ENCODE results near the gene USP21. TPM values are rescaled to one million over a fixed set of nuclear protein-coding genes. Genes with fewer than 3 reads are reported as not detected.
A peak's percentile ranks its signal among the peaks of the same experiment; 100 is the strongest.

Gene USP21
- total and polyA plus RNA-seq, 9 of the 15 experiments (the other 6 are each of a cell fraction or from before 2014, with no cell fraction given): 4.9 to 52.4 (median 21.6) TPM

DNA sequence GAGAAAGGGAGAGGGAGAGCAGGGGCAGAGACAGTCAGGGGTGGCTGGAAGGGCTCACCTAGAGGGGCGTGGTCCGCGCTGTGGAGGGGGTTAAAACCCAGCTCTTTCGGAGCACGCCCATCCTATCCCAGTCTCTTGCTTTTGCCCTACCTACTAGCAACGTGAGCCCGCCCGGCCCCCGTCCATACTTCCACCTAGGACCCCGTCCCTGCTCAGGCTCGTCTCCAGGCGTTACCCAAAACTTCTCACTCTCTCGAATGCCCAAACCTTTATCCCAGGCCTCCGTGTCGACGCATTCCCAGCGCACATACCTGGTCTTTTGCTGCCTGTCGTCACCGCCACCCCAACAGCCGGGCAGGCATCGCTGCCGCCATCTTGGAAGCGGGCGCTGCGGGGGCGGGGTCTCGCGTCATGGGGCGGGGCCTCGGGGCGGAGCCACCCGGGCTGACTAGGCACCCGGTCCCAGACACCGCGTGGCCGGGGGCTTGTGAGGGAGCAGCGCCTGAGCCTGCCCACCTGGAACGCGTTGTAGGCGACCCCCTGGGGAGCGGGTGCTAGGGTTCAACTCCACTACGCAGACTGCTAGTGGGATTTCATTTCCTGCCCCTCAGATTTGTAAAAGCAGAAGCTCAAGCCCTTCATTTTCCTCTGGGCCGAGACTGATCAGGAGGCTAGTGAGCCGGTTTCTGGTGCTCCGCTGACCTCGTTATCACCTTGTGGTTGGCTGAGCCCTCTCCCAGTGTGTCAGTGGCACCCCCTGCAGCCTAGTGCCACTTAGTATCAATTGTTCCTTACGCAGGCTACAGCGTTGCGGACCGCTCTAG, 18.0 kb downstream of the USP21 start, which contains the start of gene B4GALT3 (continued):
- TF ChIP-seq MYNN (IDR thresholded peaks at IDR 0.05) (no peak), MYNN (CRISPR knock-in tag; IDR thresholded peaks at IDR 0.05) (no peak), ZNF785 (CRISPR knock-in tag; IDR thresholded peaks at IDR 0.05) (no peak), PHF20 (IDR thresholded peaks at IDR 0.05; ENCODE audit: partially characterized antibody) (peak; percentile 81), SRSF3 (IDR thresholded peaks at IDR 0.05; ENCODE audit: insufficient read depth, low read length) (no peak), RBM39 (optimal IDR thresholded peaks at IDR 0.05; ENCODE audit: low read depth, low read length) (peak; percentile 19), NR2F6 (CRISPR knock-in tag; IDR thresholded peaks at IDR 0.05) (0 out of 2 replicates have a peak, but pooled peaks have one; percentile 9)
- TF ChIP-seq, protein P1, sequence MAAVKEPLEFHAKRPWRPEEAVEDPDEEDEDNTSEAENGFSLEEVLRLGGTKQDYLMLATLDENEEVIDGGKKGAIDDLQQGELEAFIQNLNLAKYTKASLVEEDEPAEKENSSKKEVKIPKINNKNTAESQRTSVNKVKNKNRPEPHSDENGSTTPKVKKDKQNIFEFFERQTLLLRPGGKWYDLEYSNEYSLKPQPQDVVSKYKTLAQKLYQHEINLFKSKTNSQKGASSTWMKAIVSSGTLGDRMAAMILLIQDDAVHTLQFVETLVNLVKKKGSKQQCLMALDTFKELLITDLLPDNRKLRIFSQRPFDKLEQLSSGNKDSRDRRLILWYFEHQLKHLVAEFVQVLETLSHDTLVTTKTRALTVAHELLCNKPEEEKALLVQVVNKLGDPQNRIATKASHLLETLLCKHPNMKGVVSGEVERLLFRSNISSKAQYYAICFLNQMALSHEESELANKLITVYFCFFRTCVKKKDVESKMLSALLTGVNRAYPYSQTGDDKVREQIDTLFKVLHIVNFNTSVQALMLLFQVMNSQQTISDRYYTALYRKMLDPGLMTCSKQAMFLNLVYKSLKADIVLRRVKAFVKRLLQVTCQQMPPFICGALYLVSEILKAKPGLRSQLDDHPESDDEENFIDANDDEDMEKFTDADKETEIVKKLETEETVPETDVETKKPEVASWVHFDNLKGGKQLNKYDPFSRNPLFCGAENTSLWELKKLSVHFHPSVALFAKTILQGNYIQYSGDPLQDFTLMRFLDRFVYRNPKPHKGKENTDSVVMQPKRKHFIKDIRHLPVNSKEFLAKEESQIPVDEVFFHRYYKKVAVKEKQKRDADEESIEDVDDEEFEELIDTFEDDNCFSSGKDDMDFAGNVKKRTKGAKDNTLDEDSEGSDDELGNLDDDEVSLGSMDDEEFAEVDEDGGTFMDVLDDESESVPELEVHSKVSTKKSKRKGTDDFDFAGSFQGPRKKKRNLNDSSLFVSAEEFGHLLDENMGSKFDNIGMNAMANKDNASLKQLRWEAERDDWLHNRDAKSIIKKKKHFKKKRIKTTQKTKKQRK (IDR thresholded peaks at IDR 0.05; ENCODE audit: borderline replicate concordance, low read depth, low read length): no peak
- TF ChIP-seq, protein P2, sequence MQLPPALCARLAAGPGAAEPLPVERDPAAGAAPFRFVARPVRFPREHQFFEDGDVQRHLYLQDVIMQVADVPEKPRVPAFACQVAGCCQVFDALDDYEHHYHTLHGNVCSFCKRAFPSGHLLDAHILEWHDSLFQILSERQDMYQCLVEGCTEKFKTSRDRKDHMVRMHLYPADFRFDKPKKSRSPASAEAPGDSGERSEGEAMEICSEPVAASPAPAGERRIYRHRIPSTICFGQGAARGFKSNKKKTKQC (CRISPR knock-in tag; IDR thresholded peaks at IDR 0.05): peak; percentile 79
- TF ChIP-seq, protein P3, sequence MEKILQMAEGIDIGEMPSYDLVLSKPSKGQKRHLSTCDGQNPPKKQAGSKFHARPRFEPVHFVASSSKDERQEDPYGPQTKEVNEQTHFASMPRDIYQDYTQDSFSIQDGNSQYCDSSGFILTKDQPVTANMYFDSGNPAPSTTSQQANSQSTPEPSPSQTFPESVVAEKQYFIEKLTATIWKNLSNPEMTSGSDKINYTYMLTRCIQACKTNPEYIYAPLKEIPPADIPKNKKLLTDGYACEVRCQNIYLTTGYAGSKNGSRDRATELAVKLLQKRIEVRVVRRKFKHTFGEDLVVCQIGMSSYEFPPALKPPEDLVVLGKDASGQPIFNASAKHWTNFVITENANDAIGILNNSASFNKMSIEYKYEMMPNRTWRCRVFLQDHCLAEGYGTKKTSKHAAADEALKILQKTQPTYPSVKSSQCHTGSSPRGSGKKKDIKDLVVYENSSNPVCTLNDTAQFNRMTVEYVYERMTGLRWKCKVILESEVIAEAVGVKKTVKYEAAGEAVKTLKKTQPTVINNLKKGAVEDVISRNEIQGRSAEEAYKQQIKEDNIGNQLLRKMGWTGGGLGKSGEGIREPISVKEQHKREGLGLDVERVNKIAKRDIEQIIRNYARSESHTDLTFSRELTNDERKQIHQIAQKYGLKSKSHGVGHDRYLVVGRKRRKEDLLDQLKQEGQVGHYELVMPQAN (IDR thresholded peaks at IDR 0.05; ENCODE audit: borderline replicate concordance): peak; percentile 91
- TF ChIP-seq, protein P4, sequence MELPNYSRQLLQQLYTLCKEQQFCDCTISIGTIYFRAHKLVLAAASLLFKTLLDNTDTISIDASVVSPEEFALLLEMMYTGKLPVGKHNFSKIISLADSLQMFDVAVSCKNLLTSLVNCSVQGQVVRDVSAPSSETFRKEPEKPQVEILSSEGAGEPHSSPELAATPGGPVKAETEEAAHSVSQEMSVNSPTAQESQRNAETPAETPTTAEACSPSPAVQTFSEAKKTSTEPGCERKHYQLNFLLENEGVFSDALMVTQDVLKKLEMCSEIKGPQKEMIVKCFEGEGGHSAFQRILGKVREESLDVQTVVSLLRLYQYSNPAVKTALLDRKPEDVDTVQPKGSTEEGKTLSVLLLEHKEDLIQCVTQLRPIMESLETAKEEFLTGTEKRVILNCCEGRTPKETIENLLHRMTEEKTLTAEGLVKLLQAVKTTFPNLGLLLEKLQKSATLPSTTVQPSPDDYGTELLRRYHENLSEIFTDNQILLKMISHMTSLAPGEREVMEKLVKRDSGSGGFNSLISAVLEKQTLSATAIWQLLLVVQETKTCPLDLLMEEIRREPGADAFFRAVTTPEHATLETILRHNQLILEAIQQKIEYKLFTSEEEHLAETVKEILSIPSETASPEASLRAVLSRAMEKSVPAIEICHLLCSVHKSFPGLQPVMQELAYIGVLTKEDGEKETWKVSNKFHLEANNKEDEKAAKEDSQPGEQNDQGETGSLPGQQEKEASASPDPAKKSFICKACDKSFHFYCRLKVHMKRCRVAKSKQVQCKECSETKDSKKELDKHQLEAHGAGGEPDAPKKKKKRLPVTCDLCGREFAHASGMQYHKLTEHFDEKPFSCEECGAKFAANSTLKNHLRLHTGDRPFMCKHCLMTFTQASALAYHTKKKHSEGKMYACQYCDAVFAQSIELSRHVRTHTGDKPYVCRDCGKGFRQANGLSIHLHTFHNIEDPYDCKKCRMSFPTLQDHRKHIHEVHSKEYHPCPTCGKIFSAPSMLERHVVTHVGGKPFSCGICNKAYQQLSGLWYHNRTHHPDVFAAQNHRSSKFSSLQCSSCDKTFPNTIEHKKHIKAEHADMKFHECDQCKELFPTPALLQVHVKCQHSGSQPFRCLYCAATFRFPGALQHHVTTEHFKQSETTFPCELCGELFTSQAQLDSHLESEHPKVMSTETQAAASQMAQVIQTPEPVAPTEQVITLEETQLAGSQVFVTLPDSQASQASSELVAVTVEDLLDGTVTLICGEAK (IDR thresholded peaks at IDR 0.05): no peak
- TF ChIP-seq, protein P4 (CRISPR knock-in tag; IDR thresholded peaks at IDR 0.05): no peak
